H1 (cell line): ENCODE results near the gene EXOSC5. TPM values are rescaled to one million over a fixed set of nuclear protein-coding genes. Genes with fewer than 3 reads are reported as not detected.

Experiments
- CTBP2 ChIP-seq: IDR thresholded peaks from 2 replicates; pipeline ENCODE4 v1.7.0; 2011; ENCODE audit warnings: borderline replicate concordance, mild to moderate bottlenecking, moderate library complexity, mixed read lengths, low read length; ENCODE audit not compliant: insufficient read depth, insufficient read length
- YY1 ChIP-seq: IDR thresholded peaks from 2 replicates; pipeline ENCODE4 v1.6.1; 2011; ENCODE audit warnings: low read depth, mild to moderate bottlenecking, low read length
- polyA plus RNA-seq, 7 experiments: library from polyadenylated mRNA; depleted of rRNA in 3 of 7; stranded (reverse) in 5 of 7; unstranded in 2 of 7; fragments of >200 nt in 5 of 7; fragments of 200-250 nt in 2 of 7; gene quantifications; 1 replicate in 5 of 7; 2 replicates in 1 of 7; 4 replicates in 1 of 7; pipeline versions ENCODE4 v1.2.1 to v1.2.3, GENCODE V29; 2011 to 2013; ENCODE audit warnings: missing spikeins in 2 of 7, mixed read lengths in 2 of 7
- total RNA-seq: library from RNA; stranded (reverse); fragmentation: NEBNext Ultra II Directional; extraction: Animal tissue kit (Norgen Biotek cat#: 25700); gene quantifications from 2 replicates; pipeline ENCODE4 v1.2.1, GENCODE V29; 2021

EXOSC5 gene
- total and polyA plus RNA-seq, 2 of the 8 experiments (the other 6 are each of a cell fraction or from before 2014, with no cell fraction given): 56.2 to 92.8 TPM

DNA sequence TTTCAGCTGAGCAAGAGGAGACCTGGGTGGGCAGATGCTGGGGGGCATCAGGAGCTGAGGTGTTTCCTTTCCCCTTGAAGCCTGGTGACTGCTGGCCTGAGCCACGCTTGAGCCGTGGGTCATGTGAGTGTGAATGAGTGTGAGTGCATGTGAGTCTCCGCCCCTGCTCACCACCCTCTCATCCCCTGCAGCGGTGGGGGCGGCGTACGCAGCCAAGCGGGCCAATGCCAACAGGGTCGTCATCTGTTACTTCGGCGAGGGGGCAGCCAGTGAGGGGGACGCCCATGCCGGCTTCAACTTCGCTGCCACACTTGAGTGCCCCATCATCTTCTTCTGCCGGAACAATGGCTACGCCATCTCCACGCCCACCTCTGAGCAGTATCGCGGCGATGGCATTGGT lies 24.8 kb upstream of the EXOSC5 start (continued):
- no peak for TF ChIP-seq CTBP2
- no peak for TF ChIP-seq YY1
